K562 (cell line): ENCODE measurements around the gene CRTC3. TPM values are rescaled to one million over a fixed set of nuclear protein-coding genes. Genes with fewer than 3 reads are reported as not detected.
A peak's percentile ranks its signal among the peaks of the same experiment; 100 is the strongest.

ENCODE experiments used
- ATAC-seq: fragments of 200-7000 bp; cut with Tn5 transposase; 3 replicates; pipeline ENCODE4 v1.9.1; 2020; ENCODE audit warnings: moderate library complexity
- BruUV-seq: library from RNA; stranded (reverse); fragments of 400-500 nt; replicated peaks from 2 replicates; lab custom pipeline; 2021; lab: Mats Ljungman, UMichigan
- CTCF ChIA-PET: fragments of 300-600 bp; formaldehyde crosslinking; extraction: SDS; loops from one replicate; lab custom pipeline; 2021; ENCODE audit warnings: low intra/inter-chr PET ratio; lab: Yijun Ruan, JAX
- POLR2A ChIA-PET: fragments of 300-600, 350-650 bp; sonication (Branson Sonifier 250); formaldehyde crosslinking; extraction: SDS; loops from one replicate; lab custom pipeline; 2021; ENCODE audit warnings: antibody characterized with exemption, inconsistent platforms; lab: Yijun Ruan, JAX
- DNase-seq, 4 experiments: peaks; one replicate each; pipeline versions ENCODE4 v3.0.0 to v3.0.0-alpha.2; 2011 to 2018; ENCODE audit warnings: low spot score in 3 of 4, mixed read lengths in 3 of 4; ENCODE audit errors: extremely low read depth in 1 of 4
- FAIRE-seq: peaks from 2 replicates; lab custom pipeline; 2011; peaks lifted over from hg19 to GRCh38; lab: Jason Lieb, UNC
- H2AFZ ChIP-seq: 2 replicates; pipeline ENCODE4 v1.6.0; 2011; ENCODE audit warnings: low read depth, low read length, control low read depth, inconsistent platforms
- H3K27ac ChIP-seq: fragments of 200-600 bp; 3 replicates; pipeline ENCODE4 v1.8.0; 2011; ENCODE audit warnings: low read depth, mild to moderate bottlenecking, control low read depth, inconsistent platforms, low read length, moderate library complexity, mixed read lengths; ENCODE audit errors: extremely low read depth
- H3K27me3 ChIP-seq, 2 experiments: fragments of 300-600 bp in 1 of 2; 2 replicates in 1 of 2; 3 replicates in 1 of 2; pipeline versions ENCODE4 v1.6.0 to v1.8.0; 2011; ENCODE audit warnings: inconsistent platforms in 2 of 2, low read length in 2 of 2, mild to moderate bottlenecking in 1 of 2, mixed read lengths in 1 of 2, moderate library complexity in 1 of 2; ENCODE audit not compliant: control insufficient read depth in 2 of 2, insufficient read depth in 2 of 2
- H3K36me3 ChIP-seq: fragments of 300-600 bp; 3 replicates; pipeline ENCODE4 v1.8.0; 2011; ENCODE audit warnings: mild to moderate bottlenecking, low read length, inconsistent platforms; ENCODE audit not compliant: control insufficient read depth, insufficient read depth
- H3K4me1 ChIP-seq, 2 experiments: fragments of 200-600 bp in 1 of 2; replicated peaks in 1 of 2; 2 replicates in 1 of 2; 3 replicates in 1 of 2; pipeline versions ENCODE4 v1.5.1 to v1.8.0; 2011; ENCODE audit warnings: inconsistent platforms in 2 of 2, low read length in 2 of 2, mild to moderate bottlenecking in 1 of 2, mixed read lengths in 1 of 2, moderate library complexity in 1 of 2; ENCODE audit not compliant: control insufficient read depth in 2 of 2, insufficient read depth in 2 of 2
- H3K4me2 ChIP-seq: 2 replicates; pipeline ENCODE4 v1.6.1; 2011; ENCODE audit warnings: low read length, control low read depth, inconsistent platforms, mixed read lengths; ENCODE audit not compliant: insufficient read depth
- H3K4me3 ChIP-seq: fragments of 200-600 bp; sonication (generic), shearing (Covaris generic); 2 replicates; pipeline ENCODE4 v1.5.1; 2016; ENCODE audit warnings: control low read depth, inconsistent platforms
- H3K79me2 ChIP-seq: fragments of 200-600 bp; 3 replicates; pipeline ENCODE4 v1.8.0; 2011; ENCODE audit warnings: low read length, inconsistent platforms; ENCODE audit not compliant: control insufficient read depth, insufficient read depth
- H3K9ac ChIP-seq, 2 experiments: 2 replicates each; pipeline versions ENCODE4 v1.6.0 to v1.6.1; 2011; ENCODE audit warnings: low read depth in 2 of 2, low read length in 2 of 2, control low read depth in 1 of 2, inconsistent platforms in 1 of 2, mild to moderate bottlenecking in 1 of 2, mixed read lengths in 1 of 2; ENCODE audit not compliant: insufficient read depth in 1 of 2
- H3K9me1 ChIP-seq: one replicate; pipeline ENCODE4 v1.6.0; 2011; ENCODE audit warnings: inconsistent platforms, mild to moderate bottlenecking, low read length, moderate library complexity; ENCODE audit not compliant: control insufficient read depth, insufficient read depth
- H3K9me3 ChIP-seq: replicated peaks from 2 replicates; pipeline ENCODE4 v1.5.1; 2011; ENCODE audit warnings: low read depth, low read length, inconsistent platforms; ENCODE audit not compliant: control insufficient read depth, insufficient read depth
- H4K20me1 ChIP-seq: replicated peaks from 2 replicates; pipeline ENCODE4 v1.6.1; 2011; ENCODE audit warnings: low read length, inconsistent platforms, mixed read lengths; ENCODE audit not compliant: control insufficient read depth, insufficient read depth
- CBX1 ChIP-seq: sonication (generic); IDR thresholded peaks from 2 replicates; pipeline ENCODE4 v1.6.1; 2016; ENCODE audit warnings: antibody characterized with exemption, low read depth, mild to moderate bottlenecking
- FIP1L1 ChIP-seq: fragments of 200-400 bp; formaldehyde crosslinking; IDR thresholded peaks from 2 replicates; pipeline ENCODE4 v1.6.1; 2018; ENCODE audit warnings: mild to moderate bottlenecking, low read depth, low read length; ENCODE audit not compliant: poor library complexity, severe bottlenecking
- MEIS2 ChIP-seq: fragments of 450-650 bp; IDR thresholded peaks from 2 replicates; pipeline ENCODE4 v1.6.1; 2014; ENCODE audit warnings: mild to moderate bottlenecking; ENCODE audit not compliant: partially characterized antibody
- RNF219 ChIP-seq: fragments of 250-450 bp; sonication (Bioruptor Pico); IDR thresholded peaks from 2 replicates; pipeline ENCODE4 v1.5.0; 2022; ENCODE audit warnings: mild to moderate bottlenecking
- TAL1 ChIP-seq: fragments of 450-650 bp; IDR thresholded peaks from 2 replicates; pipeline ENCODE4 v1.6.1; 2016; ENCODE audit warnings: mild to moderate bottlenecking
- THRAP3 ChIP-seq: fragments of 450-650 bp; IDR thresholded peaks from 2 replicates; pipeline ENCODE4 v1.6.1; 2016; ENCODE audit warnings: mild to moderate bottlenecking, inconsistent platforms, borderline replicate concordance
- ZNF12 ChIP-seq: sonication (generic); formaldehyde crosslinking; IDR thresholded peaks from 2 replicates; pipeline ENCODE4 v1.4.0; 2020; ENCODE audit warnings: mild to moderate bottlenecking, missing genetic modification reagents
- ZNF445 ChIP-seq: fragments of 250-450 bp; sonication (Bioruptor Pico); IDR thresholded peaks from 2 replicates; pipeline ENCODE4 v1.4.0; 2020; ENCODE audit warnings: low read depth, mild to moderate bottlenecking, moderate library complexity
- ZNF609 ChIP-seq: sonication (generic); formaldehyde crosslinking; IDR thresholded peaks from 2 replicates; pipeline ENCODE4 v1.8.1; 2023; ENCODE audit warnings: missing genetic modification reagents, mild to moderate bottlenecking, borderline replicate concordance
- WGBS: fragments of 100-300 bp; shearing (Covaris generic); methylation state at CpG from one replicate; pipeline ENCODE4 v1.1.6; 2016; ENCODE audit warnings: low coverage, mixed read lengths; ENCODE audit not compliant: insufficient coverage; ENCODE audit errors: missing lambda C conversion rate; 5-methylcytosine and 5-hydroxymethylcytosine counted together
- in situ Hi-C: fragments of 300-500 bp; cut with MboI; formaldehyde crosslinking; loops from 4 replicates; pipeline ENCODE4 v1.15.0; 2018; ENCODE audit warnings: inconsistent platforms, mixed read lengths
- intact Hi-C: fragments of 100-400 bp; cut with micrococcal nuclease; formaldehyde crosslinking; loops from 2 replicates; pipeline ENCODE4 v1.14.2; 2022
- polyA plus RNA-seq, 8 experiments: library from polyadenylated mRNA; depleted of rRNA in 4 of 8; stranded (reverse) in 5 of 8; unstranded in 3 of 8; fragments of >200 nt; fragmentation: Nextera tagmentation in 2 of 8; fragmentation: Illumina TruSeq in 1 of 8; extraction: Ambion mirVana in 2 of 8; extraction: Trizol in 1 of 8; gene quantifications; 2 replicates each; pipeline versions ENCODE4 v1.2.1 to v1.2.3, GENCODE V29; 2011 to 2014; ENCODE audit warnings: inconsistent platforms in 1 of 8, missing spikeins in 1 of 8
- total RNA-seq, 7 experiments: library from RNA; depleted of rRNA in 6 of 7; stranded (reverse); fragments of >200 nt in 6 of 7; fragmentation: Illumina TruSeq in 2 of 7; extraction: Trizol in 2 of 7; gene quantifications; 2 replicates each; pipeline versions ENCODE4 v1.2.1 to v1.2.3, GENCODE V29; 2011 to 2021; ENCODE audit warnings: low replicate concordance in 1 of 7
- TF ChIP-seq, protein P1 (sequence below): fragments of 250-450 bp; sonication (Bioruptor Pico); IDR thresholded peaks from 2 replicates; pipeline ENCODE4 v1.9.0; 2021; ENCODE audit warnings: mild to moderate bottlenecking
- TF ChIP-seq, protein P2 (sequence below): sonication (generic); formaldehyde crosslinking; IDR thresholded peaks from 2 replicates; pipeline ENCODE4 v1.8.1; 2023; ENCODE audit warnings: mild to moderate bottlenecking, missing genetic modification reagents

CRTC3 gene
- total and polyA plus RNA-seq, 9 of the 15 experiments (the other 6 are each of a cell fraction or from before 2014, with no cell fraction given): 1.2 to 19.0 (median 11.6) TPM

DNA sequence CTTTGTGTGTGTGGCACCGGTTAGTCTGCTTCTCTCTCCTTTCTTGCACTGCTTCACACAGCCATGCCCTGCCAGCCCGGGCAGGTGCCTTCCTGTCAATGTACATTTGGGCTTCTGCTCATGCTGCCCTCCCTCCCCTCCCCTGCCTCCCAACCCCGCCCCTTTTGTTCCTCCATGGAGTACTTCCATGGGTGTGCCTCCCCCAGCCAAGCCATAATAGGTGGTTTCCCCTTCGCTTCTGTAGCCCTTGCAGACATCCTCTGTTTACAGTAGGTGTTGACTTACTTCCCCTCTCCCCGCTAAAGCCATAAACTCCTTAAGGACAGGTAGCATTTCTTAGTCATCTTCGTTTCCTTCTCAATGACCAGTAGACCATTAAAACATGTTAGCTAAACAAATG lies 31.8 kb upstream of the CRTC3 start (continued):
- no peak for TF ChIP-seq RNF219 (CRISPR knock-in tag)
- no peak for TF ChIP-seq ZNF445 (CRISPR knock-in tag)
- no peak for TF ChIP-seq MEIS2
- TF ChIP-seq TAL1: no peak

DNA sequence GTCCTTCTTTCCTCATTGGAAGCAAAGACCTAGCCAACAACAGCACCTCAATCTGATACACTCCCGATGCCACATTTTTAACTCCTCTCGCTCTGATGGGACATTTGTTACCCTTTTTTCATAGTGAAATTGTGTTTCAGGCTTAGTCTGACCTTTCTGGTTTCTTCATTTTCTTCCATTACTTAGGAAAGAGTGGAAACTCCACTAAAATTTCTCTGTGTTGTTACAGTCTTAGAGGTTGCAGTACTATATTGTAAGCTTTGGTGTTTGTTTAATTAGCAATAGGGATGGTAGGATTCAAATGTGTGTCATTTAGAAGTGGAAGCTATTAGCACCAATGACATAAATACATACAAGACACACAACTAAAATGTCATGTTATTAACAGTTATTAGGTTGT lies 29.6 kb upstream of the CRTC3 start:
- Histone ChIP-seq H3K4me3 (no peak overlapping the region), H4K20me1 (no peaks in the 10 kb centered on the region), H3K9me3 (no peaks in the 10 kb centered on the region), H3K9ac (no peak overlapping the region), H3K9me1 (no peaks in the 10 kb centered on the region), H2AFZ (no peak overlapping the region), H3K27me3 (no peaks in the 10 kb centered on the region), H3K27ac (no peak overlapping the region), H3K4me1 (no peaks in the 10 kb centered on the region; a peak in 1 of 5 replicates), H3K36me3 (peaks cover 31% of the 10 kb centered on the region), H3K4me2 (no peak overlapping the region), H3K79me2 (no peaks in the 10 kb centered on the region)
- ChIA-PET CTCF (no interaction called here), POLR2A (interaction anchor here (0.6 to 2.0 kb wide), 4 partner anchors 8 to 388 kb away, joined by 3 to 6 read pairs (median 3); no protein-coding TSS in a partner anchor)
- 79% methylated on average over 2 of the region's 2 CpGs for WGBS
- BruUV-seq: no TSS peak
- DNase-seq: no peak
- in situ Hi-C loops: no loop called here
- ATAC-seq: no peak
- intact Hi-C loops: no loop called here
- peak; percentile 19 for FAIRE-seq
- TF ChIP-seq ZNF12 (CRISPR knock-in tag): no peak
- TF ChIP-seq, protein P1, sequence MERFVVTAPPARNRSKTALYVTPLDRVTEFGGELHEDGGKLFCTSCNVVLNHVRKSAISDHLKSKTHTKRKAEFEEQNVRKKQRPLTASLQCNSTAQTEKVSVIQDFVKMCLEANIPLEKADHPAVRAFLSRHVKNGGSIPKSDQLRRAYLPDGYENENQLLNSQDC (CRISPR knock-in tag): no peak
- no peak for TF ChIP-seq FIP1L1
- no peak for TF ChIP-seq ZNF609
- TF ChIP-seq CBX1: no peak
- TF ChIP-seq THRAP3: no peak
- TF ChIP-seq, protein P2, sequence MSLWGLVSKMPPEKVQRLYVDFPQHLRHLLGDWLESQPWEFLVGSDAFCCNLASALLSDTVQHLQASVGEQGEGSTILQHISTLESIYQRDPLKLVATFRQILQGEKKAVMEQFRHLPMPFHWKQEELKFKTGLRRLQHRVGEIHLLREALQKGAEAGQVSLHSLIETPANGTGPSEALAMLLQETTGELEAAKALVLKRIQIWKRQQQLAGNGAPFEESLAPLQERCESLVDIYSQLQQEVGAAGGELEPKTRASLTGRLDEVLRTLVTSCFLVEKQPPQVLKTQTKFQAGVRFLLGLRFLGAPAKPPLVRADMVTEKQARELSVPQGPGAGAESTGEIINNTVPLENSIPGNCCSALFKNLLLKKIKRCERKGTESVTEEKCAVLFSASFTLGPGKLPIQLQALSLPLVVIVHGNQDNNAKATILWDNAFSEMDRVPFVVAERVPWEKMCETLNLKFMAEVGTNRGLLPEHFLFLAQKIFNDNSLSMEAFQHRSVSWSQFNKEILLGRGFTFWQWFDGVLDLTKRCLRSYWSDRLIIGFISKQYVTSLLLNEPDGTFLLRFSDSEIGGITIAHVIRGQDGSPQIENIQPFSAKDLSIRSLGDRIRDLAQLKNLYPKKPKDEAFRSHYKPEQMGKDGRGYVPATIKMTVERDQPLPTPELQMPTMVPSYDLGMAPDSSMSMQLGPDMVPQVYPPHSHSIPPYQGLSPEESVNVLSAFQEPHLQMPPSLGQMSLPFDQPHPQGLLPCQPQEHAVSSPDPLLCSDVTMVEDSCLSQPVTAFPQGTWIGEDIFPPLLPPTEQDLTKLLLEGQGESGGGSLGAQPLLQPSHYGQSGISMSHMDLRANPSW (CRISPR knock-in tag): no peak
